SK-N-SH (cell line): ENCODE results near the gene IP6K1.

Source experiments
- CTCF ChIP-seq: fragments of 200-600 bp; sonication (generic); IDR thresholded peaks from 2 replicates; pipeline ENCODE4 v1.6.1; 2017; ENCODE audit warnings: antibody characterized with exemption, mild to moderate bottlenecking, moderate library complexity
- EP300 ChIP-seq, 2 experiments: IDR thresholded peaks; 2 replicates each; pipeline versions ENCODE4 v1.4.0 to v1.6.1; 2012; ENCODE audit warnings: borderline replicate concordance in 1 of 2, low read depth in 1 of 2, low read length in 1 of 2
- GABPA ChIP-seq: IDR thresholded peaks from 2 replicates; pipeline ENCODE4 v1.4.0; 2012; ENCODE audit warnings: low read depth, mild to moderate bottlenecking
- MXI1 ChIP-seq: IDR thresholded peaks from 2 replicates; pipeline ENCODE4 v1.6.1; 2012; ENCODE audit warnings: mild to moderate bottlenecking, low read depth, low read length, improper control_type of control experiment
- TF ChIP-seq, protein P1 (sequence below): fragments of 150-350 bp; IDR thresholded peaks from 2 replicates; pipeline ENCODE4 v1.6.1; 2017; ENCODE audit warnings: antibody characterized with exemption, low read length, low read depth, borderline replicate concordance

DNA sequence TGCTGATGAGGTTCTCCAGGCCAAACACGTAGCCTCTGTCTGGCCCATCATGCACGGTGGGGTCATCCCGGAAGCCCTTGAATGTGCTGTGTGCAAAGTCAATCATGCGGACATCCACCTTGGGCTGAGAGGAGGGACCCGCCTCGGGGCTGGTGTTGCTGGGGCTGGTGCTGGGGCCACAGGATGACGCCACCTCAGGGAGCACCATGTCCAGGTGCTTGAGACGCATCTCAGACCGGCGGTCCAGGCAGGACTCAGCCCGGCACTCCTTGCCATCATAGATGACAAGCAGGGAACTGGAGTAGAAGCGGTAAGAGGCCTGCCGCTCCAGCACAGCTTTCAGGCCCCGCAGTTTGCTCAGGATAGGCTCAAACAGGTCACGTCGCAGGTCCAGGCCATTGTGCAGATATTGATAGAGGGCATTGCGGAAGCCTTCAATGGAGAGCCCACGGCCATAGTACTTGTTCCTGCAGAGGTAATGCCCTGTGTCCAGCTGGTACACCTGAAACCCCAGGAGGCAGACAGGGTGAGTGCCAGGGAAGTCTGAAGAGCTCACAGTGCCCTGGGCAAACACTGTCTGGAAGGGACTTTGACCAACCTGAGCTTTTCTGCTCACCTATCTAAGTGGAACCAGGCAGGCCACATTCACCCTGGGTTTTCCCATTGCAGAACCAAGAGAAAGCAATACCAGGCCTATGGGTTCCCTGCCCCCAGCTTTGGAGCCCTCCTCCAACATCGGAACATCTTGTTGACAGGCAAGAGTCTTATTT is 59.0 kb downstream of the IP6K1 start:
- TF ChIP-seq GABPA, result no peak
- no peak for TF ChIP-seq EP300 (IDR thresholded peaks at IDR 0.05; ENCODE audit: borderline replicate concordance in 1 of 2, low read depth in 1 of 2, low read length in 1 of 2)
- TF ChIP-seq, protein P1, sequence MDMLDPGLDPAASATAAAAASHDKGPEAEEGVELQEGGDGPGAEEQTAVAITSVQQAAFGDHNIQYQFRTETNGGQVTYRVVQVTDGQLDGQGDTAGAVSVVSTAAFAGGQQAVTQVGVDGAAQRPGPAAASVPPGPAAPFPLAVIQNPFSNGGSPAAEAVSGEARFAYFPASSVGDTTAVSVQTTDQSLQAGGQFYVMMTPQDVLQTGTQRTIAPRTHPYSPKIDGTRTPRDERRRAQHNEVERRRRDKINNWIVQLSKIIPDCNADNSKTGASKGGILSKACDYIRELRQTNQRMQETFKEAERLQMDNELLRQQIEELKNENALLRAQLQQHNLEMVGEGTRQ, result no peak
- TF ChIP-seq CTCF, result no peak
- no peak for TF ChIP-seq MXI1
